Skeletal muscle tissue (tissue), 4 donors: ENCODE measurements around the gene ZBTB44. TPM values are rescaled to one million over a fixed set of nuclear protein-coding genes. Genes with fewer than 3 reads are reported as not detected.

Source experiments
- H3K27ac ChIP-seq: one replicate; pipeline ENCODE4 v1.7.0; 2013; ENCODE audit warnings: mild to moderate bottlenecking, low read depth, low read length, inconsistent platforms
- H3K27me3 ChIP-seq, 3 donors: one replicate each; pipeline ENCODE4 v1.7.0; 2013; ENCODE audit warnings: low read length in 3 of 3; ENCODE audit not compliant: control insufficient read depth in 3 of 3, insufficient read depth in 3 of 3
- H3K36me3 ChIP-seq, 3 donors: one replicate each; pipeline ENCODE4 v1.7.0; 2013; ENCODE audit warnings: low read length in 3 of 3; ENCODE audit not compliant: control insufficient read depth in 3 of 3, insufficient read depth in 3 of 3
- H3K4me1 ChIP-seq, 3 donors: one replicate each; pipeline ENCODE4 v1.7.0; 2013; ENCODE audit warnings: low read length in 3 of 3, mild to moderate bottlenecking in 3 of 3; ENCODE audit not compliant: control insufficient read depth in 3 of 3, insufficient read depth in 3 of 3
- H3K4me3 ChIP-seq, 3 donors: one replicate each; pipeline ENCODE4 v1.7.0; 2013; ENCODE audit warnings: low read length in 3 of 3
- H3K9ac ChIP-seq, 3 donors: one replicate each; pipeline ENCODE4 v1.7.0; 2013; ENCODE audit warnings: low read length in 3 of 3, mild to moderate bottlenecking in 3 of 3, moderate library complexity in 2 of 3, low read depth in 1 of 3
- H3K9me3 ChIP-seq, 3 donors: one replicate each; pipeline ENCODE4 v1.7.0; 2013; ENCODE audit warnings: low read length in 3 of 3; ENCODE audit not compliant: control insufficient read depth in 3 of 3
- total RNA-seq: library from RNA; depleted of rRNA; stranded (reverse); fragments of >200 nt; gene quantifications from one replicate; pipeline ENCODE4 v1.2.3, GENCODE V29; 2014
- donor health status: Osteomylitis.

Gene ZBTB44
- total RNA-seq, 1 donor from 2014 or later, result 111 TPM

GRCh38 chr11:130218501-130219070, 96.1 kb downstream of the ZBTB44 start:
- H3K9ac ChIP-seq, result no peak overlapping the region
- H3K36me3 ChIP-seq, result peaks cover 0 to 2% (median 0%) of the 10 kb centered on the region in 3 donors
- H3K27ac ChIP-seq, result no peak overlapping the region
- H3K27me3 ChIP-seq, result peaks cover 3 to 17% (median 9%) of the 10 kb centered on the region in 3 donors
- no peak overlapping the region for H3K4me3 ChIP-seq
- H3K9me3 ChIP-seq, result no peaks in the 10 kb centered on the region
- no peaks in the 10 kb centered on the region for H3K4me1 ChIP-seq

DNA sequence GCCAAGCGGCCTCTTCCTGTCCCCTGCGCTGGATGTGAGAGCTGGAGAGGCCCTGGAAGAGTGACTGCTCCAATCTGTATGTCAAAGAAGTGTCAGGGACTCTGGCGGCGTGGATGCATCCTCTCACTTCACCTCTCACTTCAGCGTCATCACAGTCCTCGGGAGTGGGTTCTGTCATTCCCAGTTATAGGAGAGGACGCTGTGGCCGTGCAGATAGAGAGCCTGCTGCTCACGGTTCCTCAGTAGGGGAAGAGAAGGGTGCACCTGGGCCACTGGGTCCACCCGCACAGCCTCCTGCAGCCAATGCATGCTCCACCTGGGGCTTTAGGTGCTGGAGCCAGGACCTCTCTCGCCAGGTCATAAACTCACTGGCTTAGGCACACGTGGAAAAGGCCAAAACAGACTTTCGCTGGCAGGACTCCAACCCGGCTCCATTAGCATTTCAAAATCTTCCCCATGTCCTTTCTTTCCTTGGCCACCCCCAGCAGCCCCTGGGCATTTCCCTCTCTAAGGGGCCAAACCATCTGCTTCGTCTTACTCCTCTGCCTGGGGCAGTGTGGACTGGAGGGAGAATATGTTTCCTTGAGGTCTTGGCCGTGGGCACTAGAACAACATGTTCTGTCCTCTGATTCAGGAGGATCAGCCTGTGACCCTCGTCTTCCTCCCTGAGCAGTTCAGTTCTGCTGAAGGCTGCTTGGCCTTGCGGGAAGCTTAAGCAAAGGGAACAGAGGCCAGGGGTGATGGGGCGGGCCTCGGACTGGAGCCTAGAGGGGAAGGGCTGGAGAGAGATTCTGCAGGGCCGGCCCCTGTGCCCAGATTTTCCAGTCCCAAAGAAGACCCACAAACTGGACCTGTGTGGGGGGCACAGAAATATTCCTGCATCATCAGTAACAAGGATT, 97.3 kb downstream of the ZBTB44 start:
- peaks cover 3 to 5% (median 4%) of the 10 kb centered on the region in 3 donors for H3K4me1 ChIP-seq
- peaks cover 0 to 2% (median 0%) of the 10 kb centered on the region in 3 donors for H3K36me3 ChIP-seq
- no peak overlapping the region for H3K9ac ChIP-seq
- no peaks in the 10 kb centered on the region for H3K9me3 ChIP-seq
- H3K27ac ChIP-seq, result no peak overlapping the region
- H3K27me3 ChIP-seq, result peaks cover 3 to 23% (median 9%) of the 10 kb centered on the region in 3 donors
- H3K4me3 ChIP-seq, result no peak overlapping the region

DNA sequence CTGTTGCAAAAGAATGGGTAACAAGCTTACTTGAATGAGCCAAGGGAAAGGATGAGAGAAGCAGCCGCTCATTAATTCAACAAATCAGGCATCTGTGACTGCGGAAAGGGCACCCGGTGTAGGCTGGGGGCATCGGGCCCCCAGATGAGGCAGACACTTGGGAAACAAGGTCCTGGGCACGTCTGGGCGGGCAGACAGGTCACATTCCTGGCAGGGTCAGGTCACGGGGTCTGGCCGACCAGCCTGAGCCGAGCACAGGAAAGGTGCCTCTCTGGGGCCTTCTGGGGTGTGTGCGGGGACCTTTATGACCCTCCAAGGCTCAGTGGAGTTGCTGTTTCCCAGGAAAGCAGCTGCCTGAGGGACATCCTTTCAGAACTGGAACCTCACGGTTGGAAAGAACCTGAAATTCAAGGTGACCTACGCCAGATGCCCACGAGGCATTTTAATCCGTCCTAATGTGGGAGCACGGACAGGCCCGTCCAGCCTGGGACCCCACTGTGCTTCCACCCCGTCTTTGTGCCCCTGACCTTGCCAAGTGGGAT, 98.1 kb downstream of the ZBTB44 start:
- H3K36me3 ChIP-seq, result peaks cover 0 to 2% (median 0%) of the 10 kb centered on the region in 3 donors
- no peak overlapping the region for H3K4me3 ChIP-seq
- H3K9ac ChIP-seq, result no peak overlapping the region
- H3K27ac ChIP-seq, result no peak overlapping the region
- no peaks in the 10 kb centered on the region for H3K9me3 ChIP-seq
- peaks cover 3 to 5% (median 4%) of the 10 kb centered on the region in 3 donors for H3K4me1 ChIP-seq
- H3K27me3 ChIP-seq, result peaks cover 3 to 25% (median 9%) of the 10 kb centered on the region in 3 donors

GRCh38 chr11:130216221-130216550, 98.5 kb downstream of the ZBTB44 start:
- no peak overlapping the region for H3K4me3 ChIP-seq

GRCh38 chr11:130215531-130216220, 99.0 kb downstream of the ZBTB44 start:
- Histone ChIP-seq H3K9me3 (no peaks in the 10 kb centered on the region), H3K36me3 (no peaks in the 10 kb centered on the region), H3K4me1 (peaks cover 3 to 5% (median 4%) of the 10 kb centered on the region in 3 donors), H3K9ac (no peak overlapping the region), H3K4me3 (no peak overlapping the region), H3K27me3 (peaks cover 3 to 25% (median 9%) of the 10 kb centered on the region in 3 donors), H3K27ac (no peak overlapping the region)

More at GRCh38 chr11:130216221-130216550, 98.5 kb downstream of the ZBTB44 start:
- no peaks in the 10 kb centered on the region for H3K9me3 ChIP-seq
- no peak overlapping the region for H3K27ac ChIP-seq
- H3K36me3 ChIP-seq, result peaks cover 0 to 2% (median 0%) of the 10 kb centered on the region in 3 donors
- peaks cover 3 to 25% (median 9%) of the 10 kb centered on the region in 3 donors for H3K27me3 ChIP-seq
- no peak overlapping the region for H3K9ac ChIP-seq
- peaks cover 3 to 5% (median 4%) of the 10 kb centered on the region in 3 donors for H3K4me1 ChIP-seq

DNA sequence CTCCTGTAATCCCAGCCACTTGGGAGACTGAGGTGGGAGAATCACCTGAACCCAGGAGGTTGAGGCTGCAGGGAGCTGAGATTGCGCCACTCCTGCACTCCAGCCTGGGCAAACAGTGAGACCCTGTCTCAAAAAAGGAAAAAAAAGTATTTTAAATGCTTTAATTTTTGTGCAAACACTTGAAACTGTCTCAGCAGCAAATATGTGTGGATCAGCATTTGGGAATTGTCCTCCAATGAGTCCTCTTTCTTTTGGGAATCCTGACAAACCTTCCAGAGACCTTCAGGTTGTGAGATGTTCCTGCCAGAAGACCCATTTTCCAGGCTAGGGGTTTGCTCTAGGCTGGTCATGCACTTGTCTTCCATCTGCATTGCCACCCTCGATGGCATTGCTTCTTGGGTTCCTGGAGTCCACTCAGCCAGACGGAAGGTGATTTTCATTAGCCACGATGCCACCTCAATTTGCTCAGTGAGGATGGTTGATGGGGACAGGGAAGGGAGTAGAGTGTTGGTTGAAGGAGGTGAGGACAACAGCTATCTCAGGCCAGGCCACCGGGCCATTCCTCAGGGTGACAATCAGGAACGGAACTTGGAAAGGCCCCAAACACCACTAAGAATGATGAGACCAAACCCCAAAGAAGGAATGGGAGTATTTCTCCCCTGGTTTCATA, 99.7 kb downstream of the ZBTB44 start:
- Histone ChIP-seq H3K9ac (no peak overlapping the region), H3K27ac (no peak overlapping the region), H3K9me3 (no peaks in the 10 kb centered on the region), H3K36me3 (no peaks in the 10 kb centered on the region), H3K4me1 (peaks cover 3 to 5% (median 4%) of the 10 kb centered on the region in 3 donors), H3K27me3 (peaks cover 3 to 25% (median 9%) of the 10 kb centered on the region in 3 donors), H3K4me3 (no peak overlapping the region)

DNA sequence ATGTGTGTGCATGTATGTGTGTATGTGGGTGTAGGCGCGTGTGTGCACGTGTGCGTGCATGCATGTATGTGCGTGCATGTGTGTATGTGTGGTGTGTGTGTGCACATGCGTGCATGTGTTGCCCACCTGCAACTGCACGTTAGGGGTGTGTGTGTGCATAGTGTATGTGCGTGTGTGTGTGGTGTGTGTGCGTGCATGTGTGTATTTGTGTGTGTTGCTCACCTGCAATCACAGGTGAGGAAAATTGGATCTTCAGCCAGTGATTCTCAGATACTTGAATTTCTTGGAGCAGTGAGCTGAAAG, 100.8 kb downstream of the ZBTB44 start:
- Histone ChIP-seq H3K4me1 (peaks cover 3 to 5% (median 4%) of the 10 kb centered on the region in 3 donors), H3K36me3 (no peaks in the 10 kb centered on the region), H3K4me3 (no peak overlapping the region), H3K9me3 (no peaks in the 10 kb centered on the region), H3K27ac (no peak overlapping the region), H3K27me3 (peaks cover 3 to 25% (median 9%) of the 10 kb centered on the region in 3 donors), H3K9ac (no peak overlapping the region)

DNA sequence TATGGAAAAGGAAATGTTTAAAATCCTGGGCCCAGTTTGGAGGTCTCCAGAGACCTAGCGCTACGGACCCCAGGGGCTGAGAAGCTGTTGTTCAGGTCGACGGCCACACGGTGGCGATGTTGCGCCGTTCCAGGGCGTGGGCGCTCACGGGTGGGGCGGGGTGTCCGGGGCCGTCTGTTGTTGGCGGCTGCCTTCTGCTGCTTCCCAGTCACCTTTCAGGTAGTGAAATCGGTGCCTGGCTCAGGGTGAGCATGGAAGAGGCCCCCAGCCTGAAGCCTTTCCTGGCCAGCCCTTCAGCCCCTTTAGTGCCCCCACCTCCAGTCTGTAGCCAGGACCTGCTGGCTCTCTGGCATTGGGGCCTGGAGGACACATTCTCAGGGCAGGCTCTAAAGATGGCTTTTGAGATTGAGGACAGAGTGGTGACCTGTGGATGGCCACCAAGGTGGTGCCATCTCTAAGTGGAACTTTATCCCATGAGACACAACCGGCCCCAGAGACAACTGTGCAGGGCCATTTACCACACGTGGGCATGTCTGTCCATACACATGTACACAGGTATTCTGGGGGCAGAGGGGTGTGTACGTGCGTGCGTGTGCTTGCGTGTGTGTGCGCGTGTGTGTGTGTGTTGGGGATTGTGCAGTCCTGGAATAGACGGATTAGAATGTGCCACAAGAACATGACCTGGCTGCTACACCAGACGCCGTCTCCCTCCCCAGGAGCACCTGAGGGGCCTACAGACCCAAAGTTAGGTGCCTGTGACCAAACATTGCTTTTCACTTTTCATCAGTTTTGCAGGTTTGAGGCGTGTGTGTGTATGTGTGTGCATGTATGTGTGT, 101.4 kb downstream of the ZBTB44 start:
- peak overlapping the region in 2 of 3 donors; percentile 22 to 38 for H3K4me3 ChIP-seq
- H3K9ac ChIP-seq, result peak overlapping the region in 1 of 3 donors; percentile 45
- H3K27ac ChIP-seq, result no peak overlapping the region
- peaks cover 3 to 25% (median 9%) of the 10 kb centered on the region in 3 donors for H3K27me3 ChIP-seq
- H3K36me3 ChIP-seq, result no peaks in the 10 kb centered on the region
- H3K9me3 ChIP-seq, result no peaks in the 10 kb centered on the region
- peaks cover 3 to 5% (median 4%) of the 10 kb centered on the region in 3 donors for H3K4me1 ChIP-seq
